Measurements from ENCODE around the gene SEPTIN2. TPM values are rescaled to one million over a fixed set of nuclear protein-coding genes. Genes with fewer than 3 reads are reported as not detected.
A peak's percentile ranks its signal among the peaks of the same experiment; 100 is the strongest.

SEPTIN2 gene
- total and polyA plus RNA-seq, 10 of the 15 experiments (the other 5 are each of a cell fraction or from before 2014, with no cell fraction given) = 169 to 474 (median 269) TPM

DNA sequence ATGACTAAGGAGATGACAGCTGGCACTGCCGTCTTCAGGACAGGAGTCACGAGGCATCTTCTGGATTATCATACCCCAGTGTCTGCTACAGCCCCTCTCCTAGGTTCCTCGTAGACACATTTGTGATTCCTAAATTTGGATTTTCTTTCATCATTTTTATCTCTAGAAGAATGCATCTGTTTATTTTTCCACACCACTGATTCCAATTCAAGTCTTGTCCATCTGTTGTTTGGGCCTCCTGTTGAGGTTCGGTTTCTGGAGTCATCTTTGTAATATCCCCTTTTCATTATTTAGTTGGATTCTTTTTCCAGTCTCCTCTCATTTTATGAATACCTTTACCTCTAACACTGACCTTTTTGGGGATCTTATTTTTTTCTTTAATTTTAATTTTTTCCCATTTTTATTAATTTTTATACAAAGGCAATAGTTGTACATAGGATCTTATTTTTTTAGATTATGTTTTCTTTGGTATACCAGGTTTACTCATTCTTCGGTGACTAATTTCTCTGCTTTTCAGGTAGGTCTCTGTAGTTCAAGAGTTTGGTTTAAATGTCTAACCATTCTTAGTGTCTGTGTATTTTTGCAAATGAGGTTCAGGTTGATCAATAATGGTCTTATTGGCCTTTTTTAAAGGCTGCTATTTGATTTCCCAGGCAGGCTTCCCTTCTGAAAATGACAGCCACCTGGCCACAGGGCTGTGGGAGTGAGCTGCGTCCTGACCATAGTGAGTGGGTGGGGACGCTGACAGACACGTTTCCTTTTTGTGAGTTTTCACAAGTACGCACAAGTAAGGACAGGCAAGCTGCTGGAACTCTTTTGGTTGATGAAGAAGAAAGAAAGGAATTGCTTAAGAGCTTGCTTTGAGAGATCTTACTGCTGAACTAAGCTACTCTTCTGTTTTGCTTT, 74.8 kb downstream of the SEPTIN2 start (continued):
- TF ChIP-seq RELB (IDR thresholded peaks at IDR 0.05; ENCODE audit: low read depth) (peak; percentile 46; the same call in 1 of the 2 replicates), TARDBP (IDR thresholded peaks at IDR 0.05; ENCODE audit: borderline replicate concordance) (no peak), JUND (IDR thresholded peaks at IDR 0.05; ENCODE audit: low read depth, low read length) (no peak), SREBF1 (IDR thresholded peaks at IDR 0.05; ENCODE audit: low read length) (no peak), PAX5 (IDR thresholded peaks at IDR 0.05; ENCODE audit: borderline replicate concordance, low read depth, low read length) (peak; percentile 32; the same call in 1 of the 2 replicates), EGR1 (IDR thresholded peaks at IDR 0.05; ENCODE audit: borderline replicate concordance in 1 of 2, low read depth in 2 of 2, low read length in 2 of 2) (peak in 1 of 2 experiments; percentile 94; a peak in 2 of 3 replicates), BHLHE40 (IDR thresholded peaks at IDR 0.05; ENCODE audit: borderline replicate concordance in 1 of 2, low read depth in 2 of 2, low read length in 1 of 2) (peak; percentile 71 to 81; a peak in 3 of 4 replicates), YY1 (IDR thresholded peaks at IDR 0.05; ENCODE audit: low read depth, low read length) (peak; percentile 55), DPF2 (IDR thresholded peaks at IDR 0.05) (peak; percentile 30; the same call in 1 of the 2 replicates), RAD21 (IDR thresholded peaks at IDR 0.05; ENCODE audit: insufficient read depth, low read depth, low read length) (peak; percentile 9; the same call in 1 of the 2 replicates), ATF7 (IDR thresholded peaks at IDR 0.05; ENCODE audit: low read depth) (peak; percentile 52; the same call in 1 of the 2 replicates), EP300 (IDR thresholded peaks at IDR 0.05; ENCODE audit: borderline replicate concordance in 1 of 2, control insufficient read depth in 1 of 2, low read depth in 2 of 2, low read length in 2 of 2) (0 out of 4 replicates have a peak, but pooled peaks of 1 of the 2 experiments have one; percentile 7)
- TF ChIP-seq, protein P1, sequence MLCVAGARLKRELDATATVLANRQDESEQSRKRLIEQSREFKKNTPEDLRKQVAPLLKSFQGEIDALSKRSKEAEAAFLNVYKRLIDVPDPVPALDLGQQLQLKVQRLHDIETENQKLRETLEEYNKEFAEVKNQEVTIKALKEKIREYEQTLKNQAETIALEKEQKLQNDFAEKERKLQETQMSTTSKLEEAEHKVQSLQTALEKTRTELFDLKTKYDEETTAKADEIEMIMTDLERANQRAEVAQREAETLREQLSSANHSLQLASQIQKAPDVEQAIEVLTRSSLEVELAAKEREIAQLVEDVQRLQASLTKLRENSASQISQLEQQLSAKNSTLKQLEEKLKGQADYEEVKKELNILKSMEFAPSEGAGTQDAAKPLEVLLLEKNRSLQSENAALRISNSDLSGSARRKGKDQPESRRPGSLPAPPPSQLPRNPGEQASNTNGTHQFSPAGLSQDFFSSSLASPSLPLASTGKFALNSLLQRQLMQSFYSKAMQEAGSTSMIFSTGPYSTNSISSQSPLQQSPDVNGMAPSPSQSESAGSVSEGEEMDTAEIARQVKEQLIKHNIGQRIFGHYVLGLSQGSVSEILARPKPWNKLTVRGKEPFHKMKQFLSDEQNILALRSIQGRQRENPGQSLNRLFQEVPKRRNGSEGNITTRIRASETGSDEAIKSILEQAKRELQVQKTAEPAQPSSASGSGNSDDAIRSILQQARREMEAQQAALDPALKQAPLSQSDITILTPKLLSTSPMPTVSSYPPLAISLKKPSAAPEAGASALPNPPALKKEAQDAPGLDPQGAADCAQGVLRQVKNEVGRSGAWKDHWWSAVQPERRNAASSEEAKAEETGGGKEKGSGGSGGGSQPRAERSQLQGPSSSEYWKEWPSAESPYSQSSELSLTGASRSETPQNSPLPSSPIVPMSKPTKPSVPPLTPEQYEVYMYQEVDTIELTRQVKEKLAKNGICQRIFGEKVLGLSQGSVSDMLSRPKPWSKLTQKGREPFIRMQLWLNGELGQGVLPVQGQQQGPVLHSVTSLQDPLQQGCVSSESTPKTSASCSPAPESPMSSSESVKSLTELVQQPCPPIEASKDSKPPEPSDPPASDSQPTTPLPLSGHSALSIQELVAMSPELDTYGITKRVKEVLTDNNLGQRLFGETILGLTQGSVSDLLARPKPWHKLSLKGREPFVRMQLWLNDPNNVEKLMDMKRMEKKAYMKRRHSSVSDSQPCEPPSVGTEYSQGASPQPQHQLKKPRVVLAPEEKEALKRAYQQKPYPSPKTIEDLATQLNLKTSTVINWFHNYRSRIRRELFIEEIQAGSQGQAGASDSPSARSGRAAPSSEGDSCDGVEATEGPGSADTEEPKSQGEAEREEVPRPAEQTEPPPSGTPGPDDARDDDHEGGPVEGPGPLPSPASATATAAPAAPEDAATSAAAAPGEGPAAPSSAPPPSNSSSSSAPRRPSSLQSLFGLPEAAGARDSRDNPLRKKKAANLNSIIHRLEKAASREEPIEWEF (IDR thresholded peaks at IDR 0.05; ENCODE audit: insufficient replicate concordance, low read depth, low read length) = peak; percentile 89

All from GM12878 (cell line).